ENCODE results near the gene TSHR.
A peak's percentile ranks its signal among the peaks of the same experiment; 100 is the strongest.

TSHR gene

GRCh38 chr14:81164167-81164774 lies 208.8 kb downstream of the TSHR start:
- H3K4me3 ChIP-seq (ENCODE audit: low read depth, low read length) = no peak overlapping the region
- TF ChIP-seq CTCF (IDR thresholded peaks at IDR 0.05; ENCODE audit: low read depth, low read length) = peak; percentile 56

GRCh38 chr14:81165188-81165587 lies 209.8 kb downstream of the TSHR start:
- no peak overlapping the region for H3K4me3 ChIP-seq (ENCODE audit: low read depth, low read length)
- TF ChIP-seq CTCF (IDR thresholded peaks at IDR 0.05; ENCODE audit: low read depth, low read length) = no peak

GRCh38 chr14:81166121-81166520 lies 210.7 kb downstream of the TSHR start:
- no peak for TF ChIP-seq CTCF (IDR thresholded peaks at IDR 0.05; ENCODE audit: low read depth, low read length)
- H3K4me3 ChIP-seq (ENCODE audit: low read depth, low read length) = no peak overlapping the region

GRCh38 chr14:81169267-81169666 lies 213.8 kb downstream of the TSHR start:
- no peak for TF ChIP-seq CTCF (IDR thresholded peaks at IDR 0.05; ENCODE audit: low read depth, low read length)
- peak overlapping the region; percentile 71; the same call in 1 of the 2 replicates for H3K4me3 ChIP-seq (ENCODE audit: low read depth, low read length)

- TF ChIP-seq CTCF (IDR thresholded peaks at IDR 0.05; ENCODE audit: low read depth, low read length) = no peak
- peak overlapping the region; percentile 71 for H3K4me3 ChIP-seq (ENCODE audit: low read depth, low read length)
Measured at GRCh38 chr14:81169711-81170103, 214.3 kb downstream of the TSHR start.

- peak overlapping the region; percentile 71 for H3K4me3 ChIP-seq (ENCODE audit: low read depth, low read length)
- TF ChIP-seq CTCF (IDR thresholded peaks at IDR 0.05; ENCODE audit: low read depth, low read length) = peak; percentile 92
Measured at GRCh38 chr14:81170104-81170828, 214.8 kb downstream of the TSHR start.

- no peak for TF ChIP-seq CTCF (IDR thresholded peaks at IDR 0.05; ENCODE audit: low read depth, low read length)
- H3K4me3 ChIP-seq (ENCODE audit: low read depth, low read length) = peak overlapping the region; percentile 71; the same call in 1 of the 2 replicates
Measured at GRCh38 chr14:81170829-81171195, 215.4 kb downstream of the TSHR start.
